CD14-positive monocyte (primary cell): Measurements from ENCODE around the gene ADGRE3. TPM values are rescaled to one million over a fixed set of nuclear protein-coding genes. Genes with fewer than 3 reads are reported as not detected.

Experiments used
- DNase-seq, 3 donors: peaks; one replicate each; pipeline ENCODE4 v3.0.0-alpha.2; 2011 to 2022
- H2AFZ ChIP-seq: 2 replicates; pipeline ENCODE4 v1.6.0; 2012; ENCODE audit warnings: mild to moderate bottlenecking, low read depth, low read length, inconsistent platforms; ENCODE audit not compliant: insufficient read depth, poor library complexity, severe bottlenecking
- H3K27ac ChIP-seq, 2 donors: 1 replicate in 1 of 2; 2 replicates in 1 of 2; pipeline ENCODE4 v1.5.1; 2012 to 2013; ENCODE audit warnings: low read length in 2 of 2, control low read depth in 1 of 2, inconsistent platforms in 1 of 2, low read depth in 1 of 2, mild to moderate bottlenecking in 1 of 2
- H3K27me3 ChIP-seq, 2 donors: one replicate each; pipeline versions ENCODE4 v1.6.0 to v1.6.1; 2011 to 2013; ENCODE audit warnings: low read length in 2 of 2; ENCODE audit not compliant: control insufficient read depth in 2 of 2, insufficient read depth in 2 of 2
- H3K36me3 ChIP-seq, 2 donors: replicated peaks in 1 of 2; 1 replicate in 1 of 2; 2 replicates in 1 of 2; pipeline versions ENCODE4 v1.5.1 to v1.6.1; 2012 to 2013; ENCODE audit warnings: low read length in 2 of 2, control low read depth in 1 of 2, inconsistent platforms in 1 of 2, mild to moderate bottlenecking in 1 of 2; ENCODE audit not compliant: insufficient read depth in 2 of 2, control insufficient read depth in 1 of 2
- H3K4me1 ChIP-seq, 2 donors: 1 replicate in 1 of 2; 2 replicates in 1 of 2; pipeline versions ENCODE4 v1.5.1 to v1.6.1; 2012 to 2013; ENCODE audit warnings: low read length in 2 of 2, control low read depth in 1 of 2, inconsistent platforms in 1 of 2, mild to moderate bottlenecking in 1 of 2, moderate library complexity in 1 of 2; ENCODE audit not compliant: insufficient read depth in 2 of 2, control insufficient read depth in 1 of 2
- H3K4me2 ChIP-seq: replicated peaks from 2 replicates; pipeline ENCODE3; 2012; ENCODE audit warnings: low read length, moderate library complexity, mild to moderate bottlenecking; ENCODE audit not compliant: poor library complexity, severe bottlenecking; ENCODE audit errors: extremely low read depth
- H3K4me3 ChIP-seq, 3 experiments: fragments of 200-600 bp in 1 of 3; sonication (generic) in 1 of 3; replicated peaks in 1 of 3; 1 replicate in 2 of 3; 2 replicates in 1 of 3; pipeline ENCODE4 v1.5.1; 2011 to 2013; ENCODE audit warnings: low read length in 3 of 3, mild to moderate bottlenecking in 3 of 3, control low read depth in 2 of 3, low read depth in 2 of 3, inconsistent platforms in 1 of 3, moderate library complexity in 1 of 3
- H3K79me2 ChIP-seq: 2 replicates; pipeline ENCODE4 v1.6.0; 2012; ENCODE audit warnings: mild to moderate bottlenecking, control low read depth, inconsistent platforms, low read length, moderate library complexity; ENCODE audit not compliant: insufficient read depth
- H3K9ac ChIP-seq: 2 replicates; pipeline ENCODE4 v1.6.0; 2017; ENCODE audit warnings: low read length, mild to moderate bottlenecking; ENCODE audit not compliant: insufficient read depth, poor library complexity, severe bottlenecking
- H3K9me3 ChIP-seq, 2 donors: replicated peaks in 1 of 2; 1 replicate in 1 of 2; 2 replicates in 1 of 2; pipeline versions ENCODE4 v1.5.1 to v1.6.1; 2012 to 2013; ENCODE audit warnings: low read length in 2 of 2, control low read depth in 1 of 2; ENCODE audit not compliant: control insufficient read depth in 1 of 2, insufficient read depth in 1 of 2
- H4K20me1 ChIP-seq: 2 replicates; pipeline ENCODE4 v1.6.0; 2012; ENCODE audit warnings: mild to moderate bottlenecking, low read length, control low read depth, moderate library complexity; ENCODE audit not compliant: insufficient read depth
- H3K27ac Mint-ChIP-seq, 7 donors: one replicate each; pipeline ENCODE4 v1.8.0; 2020; ENCODE audit warnings: mild to moderate bottlenecking in 7 of 7, mixed read lengths in 7 of 7, moderate library complexity in 6 of 7, inconsistent platforms in 2 of 7
- H3K27me3 Mint-ChIP-seq, 3 donors: one replicate each; pipeline ENCODE4 v1.8.0; 2021 to 2022; ENCODE audit warnings: low read depth in 3 of 3, mild to moderate bottlenecking in 3 of 3, mixed read lengths in 3 of 3, moderate library complexity in 3 of 3, inconsistent platforms in 1 of 3
- H3K36me3 Mint-ChIP-seq, 2 donors: one replicate each; pipeline ENCODE4 v1.8.0; 2020; ENCODE audit warnings: mixed read lengths in 2 of 2, inconsistent platforms in 1 of 2, mild to moderate bottlenecking in 1 of 2
- H3K4me1 Mint-ChIP-seq: one replicate; pipeline ENCODE4 v1.8.0; 2020; ENCODE audit warnings: mild to moderate bottlenecking, mixed read lengths
- H3K4me3 Mint-ChIP-seq, 2 donors: one replicate each; pipeline ENCODE4 v1.8.0; 2020; ENCODE audit warnings: mild to moderate bottlenecking in 2 of 2, mixed read lengths in 2 of 2, moderate library complexity in 1 of 2
- H3K9me3 Mint-ChIP-seq, 7 donors: one replicate each; pipeline ENCODE4 v1.8.0; 2020 to 2022; ENCODE audit warnings: mixed read lengths in 7 of 7, mild to moderate bottlenecking in 6 of 7, moderate library complexity in 6 of 7, inconsistent platforms in 2 of 7
- CTCF ChIP-seq: fragments of 200-600 bp; IDR thresholded peaks from one replicate; pipeline ENCODE4 v1.8.0; 2022; ENCODE audit warnings: antibody characterized with exemption, mild to moderate bottlenecking
- WGBS: methylation state at CpG from one replicate; pipeline ENCODE4 v1.1.5; 2013; ENCODE audit warnings: missing lambda C conversion rate; ENCODE audit not compliant: insufficient coverage; 5-methylcytosine and 5-hydroxymethylcytosine counted together
- intact Hi-C, 2 donors: fragments of 100-400 bp; cut with micrococcal nuclease; formaldehyde crosslinking; loops; one replicate each; pipeline versions ENCODE4 v1.15.0 to v1.15.1; 2023
- polyA plus RNA-seq, 3 donors: library from polyadenylated mRNA; depleted of rRNA in 1 of 3; unstranded in 2 of 3; stranded (reverse) in 1 of 3; fragments of 300-500 nt in 2 of 3; fragments of >200 nt in 1 of 3; fragmentation: Illumina TruSeq in 2 of 3; gene quantifications; 1 replicate in 2 of 3; 2 replicates in 1 of 3; pipeline ENCODE4 v1.2.3, GENCODE V29; 2012 to 2021

Gene ADGRE3
- polyA plus RNA-seq, 3 donors = 27.3 to 92.0 (median 28.3) TPM

GRCh38 chr19:14611051-14611450 lies 63.6 kb downstream of the ADGRE3 start:
- Histone ChIP-seq H2AFZ (no peak overlapping the region), H3K27me3 (no peaks in the 10 kb centered on the region), H3K4me1 (peaks cover 61 to 76% of the 10 kb centered on the region in 2 donors), H3K27ac (peak overlapping the region; percentile 27 to 49), H3K4me3 (no peak overlapping the region), H3K79me2 (no peaks in the 10 kb centered on the region), H3K9me3 (no peaks in the 10 kb centered on the region), H3K4me2 (peak overlapping the region; percentile 3), H3K9ac (no peak overlapping the region), H3K36me3 (no peaks in the 10 kb centered on the region), H4K20me1 (no peaks in the 10 kb centered on the region)
- Mint-ChIP-seq H3K27me3 (peaks cover 0 to 4% (median 0%) of the 10 kb centered on the region in 3 donors), H3K4me1 (peaks cover 77% of the 10 kb centered on the region), H3K27ac (peak overlapping the region in 5 of 7 donors; percentile 4 to 74 (median 31)), H3K4me3 (no peak overlapping the region), H3K36me3 (peaks cover 4 to 12% of the 10 kb centered on the region in 2 donors), H3K9me3 (no peaks in the 10 kb centered on the region)
- peak in 1 of 3 donors; percentile 12 for DNase-seq
- 42% methylated on average over 2 of the region's 4 CpGs for WGBS
- TF ChIP-seq CTCF = no peak
- intact Hi-C loops = loop anchor here (5.0 to 10.0 kb wide), 2 partner anchors 74 to 76 kb away; no protein-coding TSS in a partner anchor

- TF ChIP-seq CTCF = no peak
- H3K27me3 ChIP-seq = no peaks in the 10 kb centered on the region
- WGBS = 92% methylated on average over 4 of the region's 9 CpGs
- peaks cover 4 to 11% of the 10 kb centered on the region in 2 donors for H3K36me3 Mint-ChIP-seq
- H3K27me3 Mint-ChIP-seq = peaks cover 0 to 10% (median 0%) of the 10 kb centered on the region in 3 donors
- no peak overlapping the region for H3K4me3 ChIP-seq
- no peak overlapping the region for H2AFZ ChIP-seq
- peaks cover 0 to 9% of the 10 kb centered on the region in 2 donors for H3K9me3 ChIP-seq
- H3K27ac ChIP-seq = no peak overlapping the region
- H3K4me3 Mint-ChIP-seq = no peak overlapping the region
- peak overlapping the region in 1 of 7 donors; percentile 50 for H3K27ac Mint-ChIP-seq
- H3K36me3 ChIP-seq = no peaks in the 10 kb centered on the region
- H3K79me2 ChIP-seq = no peaks in the 10 kb centered on the region
- H3K9ac ChIP-seq = no peak overlapping the region
- no peak for DNase-seq
- H3K4me2 ChIP-seq = no peak overlapping the region
- peaks cover 2 to 12% (median 8%) of the 10 kb centered on the region in 7 donors for H3K9me3 Mint-ChIP-seq
- peaks cover 17 to 38% of the 10 kb centered on the region in 2 donors for H3K4me1 ChIP-seq
- intact Hi-C loops = no loop called here
- no peaks in the 10 kb centered on the region for H4K20me1 ChIP-seq
- H3K4me1 Mint-ChIP-seq = peaks cover 45% of the 10 kb centered on the region
Measured at GRCh38 chr19:14606627-14607026, 68.0 kb downstream of the ADGRE3 start.
